Middle frontal gyrus (tissue), 1 donor: ENCODE data around the gene KRTAP10-3.

Experiments used
- DNase-seq: peaks from one replicate; pipeline ENCODE4 v3.0.0-alpha.2; 2015; ENCODE audit warnings: low spot score; ENCODE audit errors: extremely low spot score

The KRTAP10-3 gene

DNA sequence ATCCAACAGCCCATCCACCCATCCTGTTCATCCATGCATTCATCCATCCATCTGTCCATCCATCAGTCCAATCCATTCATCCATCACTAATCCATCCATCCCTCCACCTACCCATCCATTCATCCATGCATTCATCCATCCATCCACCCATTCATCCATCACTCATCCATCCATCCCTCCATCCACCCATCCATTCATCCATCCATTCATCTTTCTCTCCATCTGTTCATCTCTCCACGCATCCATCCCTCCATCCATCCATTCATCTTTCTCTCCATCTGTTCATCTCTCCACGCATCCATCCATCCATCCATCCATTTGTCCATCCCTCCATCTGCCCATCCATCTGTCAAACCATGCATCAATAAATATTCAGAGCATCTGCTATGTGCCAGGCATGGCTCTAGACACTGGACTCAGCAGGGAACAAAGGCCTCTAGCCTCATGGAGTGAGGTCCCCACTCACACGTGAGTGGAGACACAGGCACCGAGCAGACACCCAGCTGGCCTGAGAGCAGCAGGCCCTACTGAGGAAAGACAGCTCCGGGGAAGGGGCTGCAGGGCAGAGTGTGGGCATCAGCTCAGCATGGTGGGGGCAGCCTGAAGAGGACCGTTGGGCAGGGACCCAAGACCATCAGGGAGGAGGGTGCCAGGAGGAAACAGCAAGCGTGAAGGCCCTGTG lies 28.2 kb downstream of the KRTAP10-3 start:
- no peak for DNase-seq

DNA sequence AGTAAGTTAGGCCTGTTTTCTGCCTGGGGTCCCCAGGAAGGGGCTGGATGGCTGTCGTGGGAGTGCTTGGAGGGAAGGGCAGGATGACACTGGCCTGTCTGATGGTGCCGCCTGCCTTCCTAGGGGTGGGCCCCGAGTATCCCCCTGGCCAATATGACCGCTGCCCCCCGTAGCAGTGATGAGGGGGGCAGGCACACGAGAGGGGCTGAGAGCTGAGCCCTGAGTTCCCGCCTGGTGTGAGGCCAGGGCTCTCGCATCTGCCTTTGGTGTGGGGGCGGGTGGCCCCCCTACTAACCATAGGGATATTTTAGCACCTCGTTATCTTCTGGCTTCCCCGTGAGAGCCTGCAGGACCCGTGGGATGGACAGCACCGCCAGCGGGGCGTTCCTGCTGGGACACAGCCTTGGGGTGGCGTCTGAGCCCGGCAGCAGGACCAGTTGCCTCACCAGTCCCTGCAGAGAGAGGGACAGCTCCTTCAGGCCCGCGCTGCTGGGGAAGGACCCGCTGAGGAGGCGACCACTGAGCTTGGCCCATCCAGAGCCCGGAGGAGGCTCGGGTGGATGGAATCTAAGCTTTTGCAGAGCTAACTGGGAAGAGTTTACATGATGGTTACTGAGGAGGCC lies 29.0 kb downstream of the KRTAP10-3 start:
- DNase-seq, result no peak

- DNase-seq, result no peak
Observed at GRCh38 chr21:44529011-44529421, 29.6 kb downstream of the KRTAP10-3 start.

DNA sequence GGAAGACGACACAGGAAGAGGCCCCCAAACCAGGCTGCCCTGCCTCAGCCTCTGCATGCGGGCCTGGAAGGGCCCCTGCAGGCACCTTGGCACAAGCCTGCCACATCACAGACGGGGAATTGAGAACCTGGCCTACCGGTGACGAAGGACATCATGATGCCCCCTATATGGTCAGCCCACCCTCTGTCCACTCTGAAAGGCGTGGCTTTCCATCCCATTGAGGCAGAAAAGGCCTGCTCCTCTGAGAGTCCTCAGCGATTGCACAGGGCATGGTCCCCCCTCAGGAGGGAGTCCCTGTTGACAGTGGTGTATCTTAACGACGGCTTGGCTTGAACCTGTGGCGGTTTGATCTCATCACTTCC lies 30.0 kb downstream of the KRTAP10-3 start:
- no peak for DNase-seq

GRCh38 chr21:44527983-44528633 lies 30.5 kb downstream of the KRTAP10-3 start:
- DNase-seq, result no peak

DNA sequence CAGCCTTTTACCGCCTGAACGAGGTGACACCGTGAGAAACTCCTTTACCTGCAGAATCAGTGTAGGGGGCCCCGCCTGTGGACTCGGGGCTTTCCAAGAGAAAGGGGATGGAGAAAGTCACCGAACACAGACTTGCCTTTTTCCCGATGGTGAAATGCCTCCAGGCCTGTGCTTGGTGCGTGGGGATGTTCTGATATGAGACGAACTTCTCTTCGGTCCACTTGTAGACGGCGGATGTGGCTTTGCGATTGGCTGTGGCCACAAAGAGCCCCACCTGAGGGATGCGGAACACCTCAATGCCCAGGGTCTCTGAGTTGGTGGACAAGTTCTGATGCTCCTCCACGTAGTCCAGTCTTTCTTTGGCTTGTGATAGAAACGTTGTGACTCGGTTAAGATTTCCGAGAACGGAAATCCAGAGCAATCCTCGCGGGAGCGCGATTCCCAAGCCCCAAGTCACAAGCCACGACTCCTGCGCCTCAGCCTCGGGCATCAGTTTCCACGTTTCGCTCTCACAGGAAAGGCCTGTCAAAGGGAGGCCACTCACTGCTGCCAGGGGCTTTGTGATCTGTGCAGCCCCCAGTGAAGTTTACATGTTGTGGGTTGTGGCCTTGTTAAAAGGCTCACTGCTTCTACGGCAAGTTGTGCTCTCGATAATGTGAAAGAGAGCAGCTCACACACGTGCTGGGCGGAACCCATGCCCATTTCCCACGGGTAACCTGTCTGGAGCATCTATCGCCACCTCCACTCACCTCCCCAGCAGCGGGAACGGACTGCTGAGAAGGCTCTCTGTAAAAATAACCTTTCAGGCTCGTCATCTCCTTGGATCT lies 31.2 kb downstream of the KRTAP10-3 start:
- DNase-seq, result no peak

GRCh38 chr21:44526096-44526997 lies 32.2 kb downstream of the KRTAP10-3 start:
- no peak for DNase-seq

- no peak for DNase-seq
Observed at GRCh38 chr21:44525391-44526095, 33.1 kb downstream of the KRTAP10-3 start.

GRCh38 chr21:44524414-44525371 lies 33.9 kb downstream of the KRTAP10-3 start:
- no peak for DNase-seq

DNA sequence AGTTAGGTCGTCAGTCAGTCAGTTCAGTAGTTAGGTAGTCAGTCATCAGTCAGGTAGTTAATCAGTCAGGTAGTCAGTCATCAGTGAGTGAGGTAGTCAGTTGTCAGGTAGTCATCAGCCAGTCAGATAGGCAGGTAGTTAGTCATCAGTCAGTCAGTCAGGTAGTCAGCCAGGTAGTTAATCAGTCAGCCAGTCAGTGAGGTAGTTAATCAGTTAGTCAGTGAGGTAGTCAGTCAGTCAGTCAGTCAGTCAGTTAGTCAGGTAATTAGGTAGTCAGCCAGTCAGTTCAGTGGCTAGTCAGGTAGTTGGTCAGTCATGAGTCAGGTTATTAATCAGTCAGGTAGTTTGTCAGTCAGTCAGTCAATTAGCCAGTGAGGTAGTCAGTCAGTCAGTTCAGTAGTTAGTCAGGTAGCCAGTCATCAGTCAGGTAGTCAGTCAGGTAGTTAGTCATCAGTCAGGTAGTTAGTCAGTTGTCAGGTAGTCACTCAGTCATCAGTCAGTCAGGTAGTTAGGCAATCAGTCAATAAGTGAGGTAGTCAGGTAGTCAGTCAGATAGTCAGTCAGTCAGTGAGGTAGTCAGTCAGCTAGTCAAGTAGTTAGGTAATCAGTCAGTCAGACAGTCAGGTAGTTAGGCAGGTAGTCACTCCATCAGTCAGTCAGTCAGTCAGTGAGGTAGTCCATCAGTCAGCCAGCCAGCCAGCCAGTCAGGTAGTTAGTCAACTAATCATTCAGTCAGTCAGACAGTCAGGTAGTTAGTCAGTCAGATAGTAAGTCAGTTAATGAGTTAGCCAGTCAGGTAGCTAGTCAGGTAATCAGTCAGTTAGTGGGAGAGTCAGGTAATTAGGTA lies 34.8 kb downstream of the KRTAP10-3 start:
- DNase-seq, result no peak

GRCh38 chr21:44522753-44523204 lies 35.8 kb downstream of the KRTAP10-3 start:
- DNase-seq, result no peak

GRCh38 chr21:44521928-44522752 lies 36.5 kb downstream of the KRTAP10-3 start:
- DNase-seq, result no peak

DNA sequence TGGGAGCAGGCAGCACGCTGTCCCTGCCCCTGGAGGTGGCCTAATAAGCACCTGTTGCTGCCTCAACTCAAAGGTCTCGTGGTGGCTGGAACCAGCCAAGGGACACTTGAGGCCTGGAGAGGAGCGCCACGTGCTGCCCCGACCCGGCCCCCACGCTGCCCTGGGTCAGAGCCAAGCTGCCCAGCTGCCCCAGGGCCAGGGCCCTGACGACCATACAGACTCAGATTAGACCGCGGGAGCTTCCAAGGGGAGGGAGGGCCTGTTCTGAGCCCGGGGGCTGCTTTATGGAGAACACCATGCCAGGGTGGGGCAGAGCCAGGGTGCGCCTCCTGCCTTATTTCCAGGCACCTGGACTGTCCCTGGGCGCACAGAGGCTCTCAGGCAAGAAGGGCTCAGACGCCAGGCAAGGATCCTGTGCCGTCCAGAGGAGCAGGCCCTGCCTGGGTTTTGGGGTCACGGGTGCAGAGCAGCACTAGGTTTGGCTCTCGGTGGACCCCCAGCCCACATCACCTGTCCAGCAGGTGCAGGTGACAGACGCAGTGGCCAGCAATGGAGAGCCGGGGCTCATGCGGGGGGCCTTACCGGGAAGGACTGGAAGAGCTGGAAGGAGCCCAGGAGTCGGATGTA lies 37.2 kb downstream of the KRTAP10-3 start:
- no peak for DNase-seq

GRCh38 chr21:44520326-44521300 lies 38.0 kb downstream of the KRTAP10-3 start:
- no peak for DNase-seq
